H1 (cell line): ENCODE data around the gene VPS13A. TPM values are rescaled to one million over a fixed set of nuclear protein-coding genes. Genes with fewer than 3 reads are reported as not detected.

Experiments used
- CTCF ChIA-PET: fragments of 300-600 bp; sonication (Branson Sonifier 250); formaldehyde crosslinking; loops from one replicate; lab custom pipeline; 2021; ENCODE audit not compliant: partially characterized antibody; lab: Charles Lee
- POLR2A ChIA-PET: fragments of 300-600 bp; sonication (Branson Sonifier 250); formaldehyde crosslinking; loops from one replicate; lab custom pipeline; 2021; ENCODE audit warnings: inconsistent platforms; ENCODE audit not compliant: partially characterized antibody; lab: Charles Lee
- DNase-seq, 2 experiments: peaks; one replicate each; pipeline versions ENCODE4 v3.0.0 to v3.0.0-alpha.2; 2010 to 2022; ENCODE audit warnings: low spot score in 2 of 2, low read depth in 1 of 2, mixed read lengths in 1 of 2
- FAIRE-seq: peaks from 2 replicates; lab custom pipeline; 2011; peaks lifted over from hg19 to GRCh38; lab: Jason Lieb, UNC
- H2AFZ ChIP-seq: 2 replicates; pipeline ENCODE4 v1.8.1; 2012; ENCODE audit warnings: low read length, inconsistent platforms
- H2AK5ac ChIP-seq: 2 replicates; pipeline ENCODE4 v1.6.1; 2013; ENCODE audit warnings: low read depth, low read length
- H2BK120ac ChIP-seq: replicated peaks from 2 replicates; pipeline ENCODE3; 2013; ENCODE audit warnings: low read depth, low read length, inconsistent platforms
- H2BK12ac ChIP-seq: 2 replicates; pipeline ENCODE4 v1.6.1; 2013; ENCODE audit warnings: low read depth, low read length
- H2BK15ac ChIP-seq: 2 replicates; pipeline ENCODE4 v1.6.1; 2013; ENCODE audit warnings: low read length
- H2BK20ac ChIP-seq: 2 replicates; pipeline ENCODE4 v1.6.1; 2013; ENCODE audit warnings: low read length
- H2BK5ac ChIP-seq: 2 replicates; pipeline ENCODE4 v1.6.1; 2013; ENCODE audit warnings: low read depth, low read length
- H3K14ac ChIP-seq: 2 replicates; pipeline ENCODE4 v1.6.1; 2013; ENCODE audit warnings: inconsistent platforms; ENCODE audit not compliant: insufficient read length
- H3K18ac ChIP-seq: 2 replicates; pipeline ENCODE4 v1.6.1; 2013; ENCODE audit warnings: low read length; ENCODE audit errors: extremely low read depth
- H3K23ac ChIP-seq: 2 replicates; pipeline ENCODE4 v1.6.1; 2013; ENCODE audit warnings: inconsistent platforms; ENCODE audit not compliant: insufficient read length
- H3K23me2 ChIP-seq: 2 replicates; pipeline ENCODE4 v1.6.1; 2013; ENCODE audit warnings: low read depth, low read length
- H3K27ac ChIP-seq: 2 replicates; pipeline ENCODE4 v1.6.1; 2011; ENCODE audit warnings: low read depth, low read length, inconsistent platforms
- H3K27me3 ChIP-seq, 4 experiments: replicated peaks in 1 of 4; 1 replicate in 1 of 4; 2 replicates in 3 of 4; pipeline versions ENCODE4 v1.6.1 to v1.8.1; 2011 to 2013; ENCODE audit warnings: low read length in 3 of 4, mild to moderate bottlenecking in 3 of 4, inconsistent platforms in 2 of 4, mixed read lengths in 2 of 4, moderate library complexity in 1 of 4; ENCODE audit not compliant: control insufficient read depth in 3 of 4, insufficient read depth in 3 of 4; ENCODE audit errors: extremely low read depth in 1 of 4
- H3K36me3 ChIP-seq, 4 experiments: 2 replicates each; pipeline versions ENCODE4 v1.6.1 to v1.8.1; 2011 to 2013; ENCODE audit warnings: mild to moderate bottlenecking in 4 of 4, low read length in 3 of 4, moderate library complexity in 2 of 4, control low read depth in 1 of 4, inconsistent platforms in 1 of 4; ENCODE audit not compliant: insufficient read depth in 4 of 4, control insufficient read depth in 2 of 4
- H3K4ac ChIP-seq: replicated peaks from 2 replicates; pipeline ENCODE3; 2013; ENCODE audit warnings: low read length, low read depth, mixed read lengths, inconsistent platforms; ENCODE audit not compliant: insufficient read length
- H3K4me1 ChIP-seq, 4 experiments: replicated peaks in 1 of 4; 1 replicate in 1 of 4; 2 replicates in 3 of 4; pipeline versions ENCODE4 v1.6.1 to v1.8.1; 2011 to 2013; ENCODE audit warnings: low read length in 3 of 4, inconsistent platforms in 2 of 4, mixed read lengths in 1 of 4; ENCODE audit not compliant: insufficient read depth in 4 of 4, control insufficient read depth in 3 of 4
- H3K4me2 ChIP-seq, 2 experiments: 2 replicates each; pipeline versions ENCODE4 v1.6.1 to v1.8.1; 2011 to 2013; ENCODE audit warnings: low read depth in 2 of 2, low read length in 2 of 2, control low read depth in 1 of 2, inconsistent platforms in 1 of 2, mild to moderate bottlenecking in 1 of 2; ENCODE audit not compliant: insufficient read depth in 1 of 2
- H3K4me3 ChIP-seq, 4 experiments: fragments of 200-600, 300-600 bp in 1 of 4; sonication (generic), shearing (Covaris generic), sonication (Bioruptor Twin) in 1 of 4; 2 replicates each; pipeline versions ENCODE4 v1.5.1 to v1.8.1; 2011 to 2016; ENCODE audit warnings: low read length in 4 of 4, low read depth in 3 of 4, control low read depth in 2 of 4, inconsistent platforms in 2 of 4, mild to moderate bottlenecking in 2 of 4, mixed read lengths in 1 of 4, moderate library complexity in 1 of 4; ENCODE audit not compliant: insufficient read depth in 2 of 4; ENCODE audit errors: extremely low read depth in 1 of 4
- H3K56ac ChIP-seq: replicated peaks from 2 replicates; pipeline ENCODE3; 2013; ENCODE audit warnings: low read depth, mild to moderate bottlenecking, mixed read lengths, low read length, inconsistent platforms; ENCODE audit not compliant: insufficient read length
- H3K79me1 ChIP-seq: 2 replicates; pipeline ENCODE4 v1.6.1; 2013; ENCODE audit warnings: low read depth, low read length, control low read depth
- H3K79me2 ChIP-seq, 2 experiments: 2 replicates each; pipeline versions ENCODE4 v1.6.1 to v1.8.1; 2012 to 2013; ENCODE audit warnings: low read length in 2 of 2, mild to moderate bottlenecking in 2 of 2, inconsistent platforms in 1 of 2; ENCODE audit not compliant: insufficient read depth in 2 of 2, control insufficient read depth in 1 of 2
- H3K9ac ChIP-seq, 4 experiments: replicated peaks in 1 of 4; 1 replicate in 1 of 4; 2 replicates in 3 of 4; pipeline versions ENCODE4 v1.6.1 to v1.8.1; 2011 to 2013; ENCODE audit warnings: low read depth in 3 of 4, low read length in 3 of 4, control low read depth in 2 of 4, mild to moderate bottlenecking in 2 of 4, moderate library complexity in 2 of 4, inconsistent platforms in 1 of 4; ENCODE audit errors: extremely low read depth in 1 of 4
- H3K9me3 ChIP-seq, 2 experiments: 2 replicates each; pipeline versions ENCODE4 v1.6.1 to v1.8.1; 2012 to 2013; ENCODE audit warnings: mild to moderate bottlenecking in 2 of 2, moderate library complexity in 2 of 2, control low read depth in 1 of 2, inconsistent platforms in 1 of 2, low read depth in 1 of 2, low read length in 1 of 2, mixed read lengths in 1 of 2; ENCODE audit not compliant: insufficient read depth in 2 of 2
- H4K20me1 ChIP-seq, 2 experiments: replicated peaks in 1 of 2; 2 replicates each; pipeline versions ENCODE3 to v1.8.1; 2011 to 2013; ENCODE audit warnings: inconsistent platforms in 2 of 2, low read length in 2 of 2, mild to moderate bottlenecking in 1 of 2; ENCODE audit not compliant: insufficient read depth in 2 of 2, control insufficient read depth in 1 of 2
- H4K5ac ChIP-seq: 2 replicates; pipeline ENCODE4 v1.6.1; 2013; ENCODE audit warnings: low read length, low read depth, mixed read lengths, inconsistent platforms; ENCODE audit not compliant: insufficient read length
- H4K8ac ChIP-seq: 2 replicates; pipeline ENCODE4 v1.8.0; 2013; ENCODE audit warnings: mild to moderate bottlenecking, moderate library complexity, low read length, inconsistent platforms; ENCODE audit not compliant: insufficient read depth; ENCODE audit errors: extremely low read depth
- H4K91ac ChIP-seq: replicated peaks from 2 replicates; pipeline ENCODE3; 2013; ENCODE audit warnings: low read length, mixed read lengths, inconsistent platforms; ENCODE audit not compliant: insufficient read length
- POLR2AphosphoS5 ChIP-seq: IDR thresholded peaks from 2 replicates; pipeline ENCODE4 v1.6.1; 2011; ENCODE audit warnings: low read depth, low read length
- SP4 ChIP-seq: IDR thresholded peaks from 2 replicates; pipeline ENCODE4 v1.6.1; 2012; ENCODE audit warnings: low read length, inconsistent platforms
- WGBS, 2 experiments: shearing (Covaris generic) in 1 of 2; methylation state at CpG; one replicate each; pipeline versions ENCODE4 v1.1.6 to v1.1.7; 2013 to 2015; ENCODE audit warnings: low lambda C conversion rate in 2 of 2, mixed read lengths in 2 of 2, inconsistent platforms in 1 of 2, low coverage in 1 of 2, missing lambda C conversion rate in 1 of 2; ENCODE audit not compliant: insufficient replicate concordance in 2 of 2, insufficient coverage in 1 of 2, insufficient read length in 1 of 2; ENCODE audit errors: extremely low coverage in 1 of 2, missing lambda C conversion rate in 1 of 2; 5-methylcytosine and 5-hydroxymethylcytosine counted together
- polyA plus RNA-seq, 7 experiments: library from polyadenylated mRNA; depleted of rRNA in 3 of 7; stranded (reverse) in 5 of 7; unstranded in 2 of 7; fragments of >200 nt in 5 of 7; fragments of 200-250 nt in 2 of 7; gene quantifications; 1 replicate in 5 of 7; 2 replicates in 1 of 7; 4 replicates in 1 of 7; pipeline versions ENCODE4 v1.2.1 to v1.2.3, GENCODE V29; 2011 to 2013; ENCODE audit warnings: missing spikeins in 2 of 7, mixed read lengths in 2 of 7
- total RNA-seq: library from RNA; stranded (reverse); fragmentation: NEBNext Ultra II Directional; extraction: Animal tissue kit (Norgen Biotek cat#: 25700); gene quantifications from 2 replicates; pipeline ENCODE4 v1.2.1, GENCODE V29; 2021

Gene VPS13A
- total and polyA plus RNA-seq, 2 of the 8 experiments (the other 6 are each of a cell fraction or from before 2014, with no cell fraction given), result 6.0 to 36.5 TPM

DNA sequence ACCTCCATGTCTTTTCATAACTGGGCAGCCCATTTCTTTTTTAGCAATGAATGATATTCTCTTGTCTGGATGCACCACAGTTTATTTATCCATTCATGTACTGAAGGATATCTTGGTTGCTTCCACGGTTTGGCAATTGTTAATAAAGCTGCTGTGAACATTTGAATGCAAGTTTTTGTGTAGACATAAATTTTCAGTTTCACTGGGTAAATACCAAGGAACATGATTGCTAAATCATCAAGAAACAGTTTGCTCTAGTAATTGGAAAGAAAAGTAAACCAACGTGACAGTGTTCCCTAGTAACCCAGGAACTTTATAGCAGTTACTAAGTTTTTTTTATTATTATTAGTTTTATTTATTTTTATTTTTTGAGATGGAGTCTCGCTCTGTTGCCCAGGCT lies 100.4 kb downstream of the VPS13A start:
- H3K4me1 ChIP-seq, result peaks cover 0 to 5% (median under 1%) of the 10 kb centered on the region in 4 experiments; a peak in 3 of 7 replicates
- H3K79me2 ChIP-seq, result no peaks in the 10 kb centered on the region
- no peak overlapping the region for H3K9ac ChIP-seq
- H2BK120ac ChIP-seq, result no peak overlapping the region
- H3K9me3 ChIP-seq, result no peaks in the 10 kb centered on the region
- no peaks in the 10 kb centered on the region for H3K23me2 ChIP-seq
- TF ChIP-seq POLR2AphosphoS5 (no peak), SP4 (no peak)
- H3K14ac ChIP-seq, result no peak overlapping the region
- H2BK20ac ChIP-seq, result no peak overlapping the region
- WGBS, 2 experiments, result 94% methylated on average over 3 of the region's 3 CpGs; no CpG with 5 or more reads in 1 of the 2 experiments
- H3K4ac ChIP-seq, result no peak overlapping the region
- no peak overlapping the region for H3K18ac ChIP-seq
- no peak overlapping the region for H4K5ac ChIP-seq
- H3K36me3 ChIP-seq, result peaks cover 0 to 6% (median 3%) of the 10 kb centered on the region in 4 experiments; a peak in 2 of 8 replicates
- no peak overlapping the region for H2BK15ac ChIP-seq
- POLR2A ChIA-PET, result no interaction called here
- H3K4me3 ChIP-seq, result no peak overlapping the region
- no peak overlapping the region for H2BK12ac ChIP-seq
- CTCF ChIA-PET, result interaction anchor here (0.6 kb wide), 1 partner anchor 99 kb away, joined by 3 read pairs; no protein-coding TSS in a partner anchor
- no peaks in the 10 kb centered on the region for H4K20me1 ChIP-seq
- H4K91ac ChIP-seq, result no peak overlapping the region
- no peak overlapping the region for H3K56ac ChIP-seq
- DNase-seq, result no peak
- H3K4me2 ChIP-seq, result no peak overlapping the region
- H4K8ac ChIP-seq, result no peak overlapping the region
- H2AK5ac ChIP-seq, result no peak overlapping the region
- H2AFZ ChIP-seq, result no peak overlapping the region
- H3K79me1 ChIP-seq, result no peaks in the 10 kb centered on the region
- H3K23ac ChIP-seq, result no peak overlapping the region
- no peak overlapping the region for H2BK5ac ChIP-seq
- no peaks in the 10 kb centered on the region for H3K27me3 ChIP-seq
- no peak overlapping the region for H3K27ac ChIP-seq
- FAIRE-seq, result no peak
